Transverse colon (tissue), 4 donors: ENCODE measurements around the gene CRELD2.

ENCODE experiments used
- POLR2A ChIP-seq: fragments of 450-650 bp; IDR thresholded peaks from one replicate; pipeline ENCODE4 v1.6.1; 2016; ENCODE audit warnings: antibody characterized with exemption, mild to moderate bottlenecking, moderate library complexity
- POLR2AphosphoS5 ChIP-seq, 3 donors: sonication (generic); formaldehyde crosslinking; IDR thresholded peaks; one replicate each; pipeline ENCODE4 v1.6.1; 2016; ENCODE audit warnings: antibody characterized with exemption in 3 of 3
- TF ChIP-seq, protein P1 (sequence below), 5 experiments: fragments of 200-600 bp in 3 of 5; fragments of 450-650 bp in 2 of 5; sonication (generic) in 3 of 5; IDR thresholded peaks; 1 replicate in 2 of 5; 2 replicates in 3 of 5; pipeline ENCODE4 v1.5.1; 2016 to 2017; ENCODE audit warnings: antibody characterized with exemption in 5 of 5, inconsistent platforms in 3 of 5, mild to moderate bottlenecking in 2 of 5, moderate library complexity in 1 of 5

DNA sequence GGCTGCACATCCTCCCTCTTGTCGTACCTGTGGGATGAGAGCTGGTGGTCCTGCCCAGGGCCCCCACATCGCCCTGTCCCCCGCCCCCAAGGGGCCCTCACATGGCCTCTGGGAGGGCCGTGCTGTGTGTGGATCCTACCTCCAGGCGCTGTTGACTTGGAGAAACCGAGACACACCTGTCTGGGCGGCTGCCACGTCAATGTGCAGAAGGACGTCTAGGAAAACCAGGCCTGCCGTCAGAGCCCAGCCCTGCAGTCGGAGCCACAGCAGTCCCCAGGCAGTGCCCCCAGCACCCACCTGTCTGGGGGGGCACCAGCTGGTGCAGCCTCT, 14.4 kb upstream of the CRELD2 start:
- TF ChIP-seq, protein P1, sequence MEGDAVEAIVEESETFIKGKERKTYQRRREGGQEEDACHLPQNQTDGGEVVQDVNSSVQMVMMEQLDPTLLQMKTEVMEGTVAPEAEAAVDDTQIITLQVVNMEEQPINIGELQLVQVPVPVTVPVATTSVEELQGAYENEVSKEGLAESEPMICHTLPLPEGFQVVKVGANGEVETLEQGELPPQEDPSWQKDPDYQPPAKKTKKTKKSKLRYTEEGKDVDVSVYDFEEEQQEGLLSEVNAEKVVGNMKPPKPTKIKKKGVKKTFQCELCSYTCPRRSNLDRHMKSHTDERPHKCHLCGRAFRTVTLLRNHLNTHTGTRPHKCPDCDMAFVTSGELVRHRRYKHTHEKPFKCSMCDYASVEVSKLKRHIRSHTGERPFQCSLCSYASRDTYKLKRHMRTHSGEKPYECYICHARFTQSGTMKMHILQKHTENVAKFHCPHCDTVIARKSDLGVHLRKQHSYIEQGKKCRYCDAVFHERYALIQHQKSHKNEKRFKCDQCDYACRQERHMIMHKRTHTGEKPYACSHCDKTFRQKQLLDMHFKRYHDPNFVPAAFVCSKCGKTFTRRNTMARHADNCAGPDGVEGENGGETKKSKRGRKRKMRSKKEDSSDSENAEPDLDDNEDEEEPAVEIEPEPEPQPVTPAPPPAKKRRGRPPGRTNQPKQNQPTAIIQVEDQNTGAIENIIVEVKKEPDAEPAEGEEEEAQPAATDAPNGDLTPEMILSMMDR (IDR thresholded peaks at IDR 0.05) = no peak
- TF ChIP-seq POLR2A = no peak
- TF ChIP-seq POLR2AphosphoS5 (IDR thresholded peaks at IDR 0.05) = no peak
